SK-N-SH (cell line): ENCODE data around the gene NEURL2. TPM values are rescaled to one million over a fixed set of nuclear protein-coding genes. Genes with fewer than 3 reads are reported as not detected.

Source experiments
- CTCF ChIA-PET: fragments of 300-600, 350-600 bp; formaldehyde crosslinking; extraction: SDS; loops from one replicate; lab custom pipeline; 2021; lab: Yijun Ruan, JAX
- POLR2A ChIA-PET: fragments of 350-600 bp; sonication (Branson Sonifier 250); formaldehyde crosslinking; extraction: SDS; loops from one replicate; lab custom pipeline; 2020; ENCODE audit warnings: antibody characterized with exemption, inconsistent platforms; lab: Yijun Ruan, JAX
- DNase-seq: peaks from one replicate; pipeline ENCODE4 v3.0.0; 2012
- H2AFZ ChIP-seq: fragments of 200-600 bp; sonication (generic); 2 replicates; pipeline ENCODE4 v1.8.1; 2016; ENCODE audit warnings: antibody characterized with exemption, mild to moderate bottlenecking, low read depth
- H3F3A ChIP-seq: fragments of 200-600 bp; sonication (generic); replicated peaks from 2 replicates; pipeline ENCODE3; 2016; ENCODE audit warnings: antibody characterized with exemption, mild to moderate bottlenecking; ENCODE audit not compliant: insufficient read depth
- H3K27ac ChIP-seq, 2 experiments: fragments of 200-500 bp in 1 of 2; fragments of 200-600 bp in 1 of 2; sonication (Bioruptor generic) in 1 of 2; sonication (generic), shearing (Covaris generic) in 1 of 2; 2 replicates each; pipeline versions ENCODE4 v1.5.1 to v1.6.1; 2014 to 2016; ENCODE audit warnings: low read depth in 2 of 2, inconsistent platforms in 1 of 2, low read length in 1 of 2, mild to moderate bottlenecking in 1 of 2, mixed read lengths in 1 of 2
- H3K27me3 ChIP-seq: fragments of 200-600 bp; sonication (generic), shearing (Covaris generic); 2 replicates; pipeline ENCODE4 v1.6.1; 2016; ENCODE audit warnings: mixed run types; ENCODE audit not compliant: insufficient read depth
- H3K36me3 ChIP-seq, 2 experiments: fragments of 200-500 bp in 1 of 2; fragments of 200-600 bp in 1 of 2; sonication (Bioruptor generic) in 1 of 2; sonication (generic) in 1 of 2; replicated peaks in 1 of 2; 2 replicates each; pipeline versions ENCODE3 to v1.5.1; 2014 to 2016; ENCODE audit warnings: low read length in 1 of 2, mild to moderate bottlenecking in 1 of 2; ENCODE audit not compliant: insufficient read depth in 2 of 2, control insufficient read depth in 1 of 2
- H3K4me1 ChIP-seq, 2 experiments: fragments of 200-500 bp in 1 of 2; fragments of 200-600 bp in 1 of 2; sonication (Bioruptor generic) in 1 of 2; sonication (generic), shearing (Covaris generic) in 1 of 2; 2 replicates each; pipeline versions ENCODE4 v1.5.1 to v1.6.1; 2014 to 2016; ENCODE audit warnings: low read depth in 1 of 2, low read length in 1 of 2, mixed run types in 1 of 2; ENCODE audit not compliant: insufficient read depth in 2 of 2, control insufficient read depth in 1 of 2
- H3K4me2 ChIP-seq: fragments of 200-600 bp; sonication (generic), shearing (Covaris generic); 2 replicates; pipeline ENCODE4 v1.6.1; 2017; ENCODE audit warnings: mixed run types
- H3K4me3 ChIP-seq, 2 experiments: fragments of 200-500 bp in 1 of 2; fragments of 200-600 bp in 1 of 2; sonication (Bioruptor generic) in 1 of 2; sonication (generic), shearing (Covaris generic) in 1 of 2; 2 replicates each; pipeline versions ENCODE4 v1.5.1 to v1.8.1; 2014 to 2016; ENCODE audit warnings: low read depth in 2 of 2, inconsistent platforms in 1 of 2, low read length in 1 of 2, mild to moderate bottlenecking in 1 of 2, mixed read lengths in 1 of 2, moderate library complexity in 1 of 2
- H3K79me2 ChIP-seq: fragments of 200-600 bp; sonication (generic); 2 replicates; pipeline ENCODE4 v1.8.1; 2017; ENCODE audit warnings: mild to moderate bottlenecking; ENCODE audit not compliant: insufficient read depth
- H3K9ac ChIP-seq: fragments of 200-600 bp; sonication (generic); 2 replicates; pipeline ENCODE4 v1.6.1; 2017; ENCODE audit warnings: mixed run types
- H3K9me2 ChIP-seq: fragments of 200-600 bp; sonication (generic); 2 replicates; pipeline ENCODE4 v1.6.1; 2017; ENCODE audit warnings: mixed run types
- H3K9me3 ChIP-seq: fragments of 200-600 bp; sonication (generic); 2 replicates; pipeline ENCODE4 v1.6.1; 2017; ENCODE audit warnings: mixed run types, mild to moderate bottlenecking, moderate library complexity
- H4K20me1 ChIP-seq: fragments of 200-600 bp; sonication (generic); 2 replicates; pipeline ENCODE4 v1.6.1; 2017; ENCODE audit warnings: mild to moderate bottlenecking, mixed run types; ENCODE audit not compliant: insufficient read depth
- ELF1 ChIP-seq: IDR thresholded peaks from 2 replicates; pipeline ENCODE4 v1.4.0; 2012
- EZH2phosphoT487 ChIP-seq: fragments of 200-600 bp; sonication (generic); IDR thresholded peaks from 2 replicates; pipeline ENCODE4 v1.6.1; 2017; ENCODE audit warnings: low read depth, mixed run types, mild to moderate bottlenecking, antibody characterized with exemption, moderate library complexity, borderline replicate concordance
- FOXJ3 ChIP-seq: sonication (generic); formaldehyde crosslinking; IDR thresholded peaks from 2 replicates; pipeline ENCODE4 v1.5.1; 2020; ENCODE audit warnings: mild to moderate bottlenecking, missing genetic modification reagents
- FOXM1 ChIP-seq: IDR thresholded peaks from 2 replicates; pipeline ENCODE4 v1.4.0; 2012; ENCODE audit warnings: low read depth, mild to moderate bottlenecking
- GABPA ChIP-seq: IDR thresholded peaks from 2 replicates; pipeline ENCODE4 v1.4.0; 2012; ENCODE audit warnings: low read depth, mild to moderate bottlenecking
- JUND ChIP-seq: IDR thresholded peaks from 2 replicates; pipeline ENCODE4 v1.4.0; 2012
- MAX ChIP-seq: IDR thresholded peaks from 2 replicates; pipeline ENCODE4 v1.4.0; 2012; ENCODE audit warnings: low read depth
- MEF2A ChIP-seq: IDR thresholded peaks from 2 replicates; pipeline ENCODE4 v1.4.0; 2012; ENCODE audit warnings: low read depth, borderline replicate concordance
- NRF1 ChIP-seq: IDR thresholded peaks from 2 replicates; pipeline ENCODE4 v1.6.1; 2012; ENCODE audit warnings: low read depth, mild to moderate bottlenecking, low read length
- POLR2AphosphoS5 ChIP-seq: IDR thresholded peaks from 2 replicates; pipeline ENCODE4 v1.6.1; 2012; ENCODE audit warnings: low read depth, low read length
- RAD21 ChIP-seq: IDR thresholded peaks from 2 replicates; pipeline ENCODE4 v1.6.1; 2012; ENCODE audit warnings: mild to moderate bottlenecking, low read length
- RCOR1 ChIP-seq: fragments of 150-350 bp; IDR thresholded peaks from 2 replicates; pipeline ENCODE4 v1.6.1; 2017; ENCODE audit warnings: antibody characterized with exemption, low read length
- RXRA ChIP-seq: IDR thresholded peaks from 2 replicates; pipeline ENCODE4 v1.4.0; 2012; ENCODE audit warnings: low read depth, mild to moderate bottlenecking, borderline replicate concordance
- SMC3 ChIP-seq: IDR thresholded peaks from 2 replicates; pipeline ENCODE4 v1.6.1; 2012; ENCODE audit warnings: low read depth, low read length, improper control_type of control experiment
- TCF12 ChIP-seq: IDR thresholded peaks from 2 replicates; pipeline ENCODE4 v1.4.0; 2012
- ZBTB33 ChIP-seq: IDR thresholded peaks from 2 replicates; pipeline ENCODE4 v1.4.0; 2012; ENCODE audit warnings: low read depth, borderline replicate concordance
- WGBS: methylation state at CpG from one replicate; pipeline ENCODE4 v1.1.6; 2017; ENCODE audit warnings: low lambda C conversion rate; 5-methylcytosine and 5-hydroxymethylcytosine counted together
- polyA plus RNA-seq, 3 experiments: library from polyadenylated mRNA; depleted of rRNA; stranded (reverse); fragments of >200 nt; gene quantifications; 2 replicates each; pipeline ENCODE4 v1.2.3, GENCODE V29; 2012
- TF ChIP-seq, protein P1 (sequence below): IDR thresholded peaks from 2 replicates; pipeline ENCODE4 v1.4.0; 2012; ENCODE audit warnings: low read depth, borderline replicate concordance
- TF ChIP-seq, protein P2 (sequence below): fragments of 200-600 bp; sonication (generic); IDR thresholded peaks from 2 replicates; pipeline ENCODE4 v1.6.1; 2017; ENCODE audit warnings: antibody characterized with exemption, mild to moderate bottlenecking, moderate library complexity

The NEURL2 gene
- polyA plus RNA-seq, 1 of the 3 experiments (the other 2 are of a cell fraction): 3.5 TPM

DNA sequence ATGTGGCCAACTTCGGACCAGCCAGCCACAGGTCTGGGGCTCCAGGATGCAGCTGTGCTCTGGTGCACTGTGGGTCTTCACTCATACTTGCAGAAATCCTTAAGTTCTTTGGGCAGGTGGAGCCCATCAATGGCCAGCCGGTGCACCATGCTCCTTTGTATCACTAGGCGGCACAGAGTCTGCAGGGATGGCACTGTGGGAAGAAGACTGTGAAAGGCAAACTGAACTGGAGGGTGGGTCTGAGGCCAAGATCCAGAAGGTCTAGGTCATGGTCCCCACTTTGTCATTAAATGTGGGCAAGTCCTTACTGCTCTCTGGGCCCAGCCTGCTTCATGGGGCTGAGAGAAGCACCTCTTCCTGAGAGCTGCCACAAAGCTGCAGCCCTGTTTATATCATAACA, 2.3 kb downstream of the NEURL2 start:
- no peak overlapping the region for H3K4me3 ChIP-seq
- no peak for TF ChIP-seq FOXM1
- TF ChIP-seq FOXJ3 (CRISPR knock-in tag): no peak
- no peak for TF ChIP-seq ELF1
- TF ChIP-seq, protein P1, sequence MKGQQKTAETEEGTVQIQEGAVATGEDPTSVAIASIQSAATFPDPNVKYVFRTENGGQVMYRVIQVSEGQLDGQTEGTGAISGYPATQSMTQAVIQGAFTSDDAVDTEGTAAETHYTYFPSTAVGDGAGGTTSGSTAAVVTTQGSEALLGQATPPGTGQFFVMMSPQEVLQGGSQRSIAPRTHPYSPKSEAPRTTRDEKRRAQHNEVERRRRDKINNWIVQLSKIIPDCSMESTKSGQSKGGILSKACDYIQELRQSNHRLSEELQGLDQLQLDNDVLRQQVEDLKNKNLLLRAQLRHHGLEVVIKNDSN: no peak
- TF ChIP-seq RCOR1: no peak
- no peak for TF ChIP-seq NRF1
- no peak for TF ChIP-seq JUND
- no peak for TF ChIP-seq ZBTB33
- TF ChIP-seq SMC3: no peak
- no peak for TF ChIP-seq TCF12
- no peak for TF ChIP-seq MAX
- TF ChIP-seq RXRA: no peak
- TF ChIP-seq, protein P2, sequence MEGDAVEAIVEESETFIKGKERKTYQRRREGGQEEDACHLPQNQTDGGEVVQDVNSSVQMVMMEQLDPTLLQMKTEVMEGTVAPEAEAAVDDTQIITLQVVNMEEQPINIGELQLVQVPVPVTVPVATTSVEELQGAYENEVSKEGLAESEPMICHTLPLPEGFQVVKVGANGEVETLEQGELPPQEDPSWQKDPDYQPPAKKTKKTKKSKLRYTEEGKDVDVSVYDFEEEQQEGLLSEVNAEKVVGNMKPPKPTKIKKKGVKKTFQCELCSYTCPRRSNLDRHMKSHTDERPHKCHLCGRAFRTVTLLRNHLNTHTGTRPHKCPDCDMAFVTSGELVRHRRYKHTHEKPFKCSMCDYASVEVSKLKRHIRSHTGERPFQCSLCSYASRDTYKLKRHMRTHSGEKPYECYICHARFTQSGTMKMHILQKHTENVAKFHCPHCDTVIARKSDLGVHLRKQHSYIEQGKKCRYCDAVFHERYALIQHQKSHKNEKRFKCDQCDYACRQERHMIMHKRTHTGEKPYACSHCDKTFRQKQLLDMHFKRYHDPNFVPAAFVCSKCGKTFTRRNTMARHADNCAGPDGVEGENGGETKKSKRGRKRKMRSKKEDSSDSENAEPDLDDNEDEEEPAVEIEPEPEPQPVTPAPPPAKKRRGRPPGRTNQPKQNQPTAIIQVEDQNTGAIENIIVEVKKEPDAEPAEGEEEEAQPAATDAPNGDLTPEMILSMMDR: no peak
- TF ChIP-seq MEF2A: no peak
- TF ChIP-seq, all 33 proteins: peak for 0
- H3K27ac ChIP-seq: no peak overlapping the region
- H3K4me1 ChIP-seq: peaks cover 9 to 10% of the 10 kb centered on the region in 2 experiments; a peak in 3 of 4 replicates
- H3K9me2 ChIP-seq: no peaks in the 10 kb centered on the region
- ChIA-PET POLR2A (interaction anchor here (0.6 kb wide), 1 partner anchor 82 kb away, joined by 4 read pairs; no protein-coding TSS in a partner anchor), CTCF (interaction anchor here (0.9 to 4.5 kb wide), 7 partner anchors 16 to 74 kb away, joined by 3 to 41 read pairs (median 7); partner anchors contain the start of gene PCIF1)
- H2AFZ ChIP-seq: no peak overlapping the region
- H3K79me2 ChIP-seq: peaks cover 19% of the 10 kb centered on the region; the same call in 1 of the 2 replicates
- H3K9me3 ChIP-seq: no peaks in the 10 kb centered on the region
- H3K27me3 ChIP-seq: no peaks in the 10 kb centered on the region
- no peak overlapping the region for H3K9ac ChIP-seq
- H3K36me3 ChIP-seq: peaks cover 0 to 9% of the 10 kb centered on the region in 2 experiments
- no peak for DNase-seq
- WGBS: 95% methylated on average over 3 of the region's 3 CpGs
- H4K20me1 ChIP-seq: no peaks in the 10 kb centered on the region
- no peak overlapping the region for H3K4me2 ChIP-seq
- peaks cover 15% of the 10 kb centered on the region for H3F3A ChIP-seq

DNA sequence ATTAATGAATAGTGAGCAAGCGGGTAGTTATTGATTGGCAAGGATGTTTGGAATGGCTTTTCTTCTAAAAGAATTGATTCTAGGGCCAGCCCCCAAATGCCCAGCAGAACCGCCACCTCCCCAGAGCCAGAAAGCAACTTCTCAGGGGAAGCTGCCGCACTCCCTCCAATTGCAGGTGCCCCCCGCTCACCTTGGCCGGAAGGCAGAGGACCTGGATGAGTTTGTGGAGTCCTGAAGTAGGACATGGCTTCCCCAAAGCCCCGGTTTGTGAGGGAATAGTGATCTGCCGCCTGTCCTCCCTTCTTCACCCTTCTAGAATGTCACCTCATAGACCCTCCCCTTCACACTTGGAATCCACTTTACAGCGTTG, 3.7 kb downstream of the NEURL2 start, which contains the start of gene SPATA25:
TSS of gene SPATA25 (minus strand) at position 277 of the 370 bp plus-strand sequence. CDS start at position 245, 32 bp downstream.
- ChIA-PET POLR2A (no interaction called here), CTCF (interaction anchor here (1.1 kb wide), 1 partner anchor 13 kb away, joined by 3 read pairs; no protein-coding TSS in a partner anchor)
- DNase-seq: no peak

More for the DNA sequence above, 3.7 kb downstream of the NEURL2 start, which contains the start of gene SPATA25:
- Histone ChIP-seq H3K4me2 (no peak within 1 kb of the TSS), H3K27me3 (no peaks in the 10 kb centered on the region), H2AFZ (no peak within 1 kb of the TSS), H3K4me3 (no peak within 1 kb of the TSS), H3F3A (peaks cover 15% of the 10 kb centered on the region), H3K9me2 (no peaks in the 10 kb centered on the region), H3K36me3 (peaks cover 3 to 15% of the 10 kb centered on the region in 2 experiments), H3K9me3 (no peaks in the 10 kb centered on the region), H3K79me2 (peaks cover 19% of the 10 kb centered on the region; the same call in 1 of the 2 replicates), H3K27ac (no peak within 1 kb of the TSS)
- WGBS: 94% methylated on average over 2 of the region's 8 CpGs
- TF ChIP-seq EZH2phosphoT487 (no peak), RAD21 (no peak), GABPA (no peak), RXRA (no peak), FOXJ3 (CRISPR knock-in tag) (no peak), POLR2AphosphoS5 (no peak)
- TF ChIP-seq, all 33 proteins: peak for 0
- H4K20me1 ChIP-seq: no peaks in the 10 kb centered on the region
- no peak within 1 kb of the TSS for H3K9ac ChIP-seq
- peaks cover 8 to 10% of the 10 kb centered on the region in 2 experiments; a peak in 3 of 4 replicates for H3K4me1 ChIP-seq
